ENCODE measurements around the gene QPCT.

QPCT gene

GRCh38 chr2:37325625-37326071 lies 18.8 kb upstream of the QPCT start:
- no peak for DNase-seq

GRCh38 chr2:37326285-37326684 lies 18.1 kb upstream of the QPCT start:
- peak; percentile 94 for DNase-seq

- no peak for DNase-seq
Observed at GRCh38 chr2:37326866-37327634, 17.4 kb upstream of the QPCT start.

GRCh38 chr2:37330681-37331080 lies 13.7 kb upstream of the QPCT start:
- DNase-seq, result peak; percentile 54

- DNase-seq, result no peak
Observed at GRCh38 chr2:37332560-37332959, 11.9 kb upstream of the QPCT start.

- no peak for DNase-seq
Observed at GRCh38 chr2:37333256-37333655, 11.2 kb upstream of the QPCT start.

- DNase-seq, result no peak
Observed at GRCh38 chr2:37335604-37336003, 8.8 kb upstream of the QPCT start.

GRCh38 chr2:37337620-37338280 lies 6.7 kb upstream of the QPCT start:
- no peak for DNase-seq

- DNase-seq, result no peak
Observed at GRCh38 chr2:37338933-37339332, 5.5 kb upstream of the QPCT start.

- DNase-seq, result no peak
Observed at GRCh38 chr2:37340637-37341036, 3.8 kb upstream of the QPCT start.

GRCh38 chr2:37342591-37343220 lies 1.7 kb upstream of the QPCT start:
- no peak for DNase-seq

- DNase-seq, result peak; percentile 56
Observed at GRCh38 chr2:37343537-37344434, 644 bp upstream of the QPCT start.

GRCh38 chr2:37348155-37348554 lies 3.7 kb downstream of the QPCT start:
- DNase-seq, result no peak

- peak; percentile 62 for DNase-seq
Observed at GRCh38 chr2:37349231-37349860, 4.9 kb downstream of the QPCT start.

- DNase-seq, result no peak
Observed at GRCh38 chr2:37350034-37350433, 5.6 kb downstream of the QPCT start.

GRCh38 chr2:37354531-37354930 lies 10.1 kb downstream of the QPCT start:
- DNase-seq, result no peak

- no peak for DNase-seq
Observed at GRCh38 chr2:37355735-37356134, 11.3 kb downstream of the QPCT start.

- DNase-seq, result no peak
Observed at GRCh38 chr2:37356299-37356698, 11.9 kb downstream of the QPCT start.

GRCh38 chr2:37357069-37357468 lies 12.6 kb downstream of the QPCT start:
- DNase-seq, result no peak

- DNase-seq, result no peak
Observed at GRCh38 chr2:37357530-37357929, 13.1 kb downstream of the QPCT start.

GRCh38 chr2:37358466-37358865 lies 14.0 kb downstream of the QPCT start:
- no peak for DNase-seq

- peak; percentile 48 for DNase-seq
Observed at GRCh38 chr2:37361216-37361815, 16.9 kb downstream of the QPCT start.
